ENCODE measurements around the gene ADAMTSL4. TPM values are rescaled to one million over a fixed set of nuclear protein-coding genes. Genes with fewer than 3 reads are reported as not detected.
A peak's percentile ranks its signal among the peaks of the same experiment; 100 is the strongest.

ADAMTSL4 gene
- under 1 TPM; 0.28 to 0.59 TPM for total RNA-seq

- intact Hi-C loops (cut with DNase I, micrococcal nuclease), result loop anchor here in 1 of 2 experiments (2.0 kb wide), 1 partner anchor 34 kb away; the partner anchor contains the start of gene FALEC
- H3K27ac Mint-ChIP-seq, result peak within 1 kb of the TSS; percentile 42
- H3K4me3 Mint-ChIP-seq, result peak within 1 kb of the TSS; percentile 69
- H3K4me1 Mint-ChIP-seq, result peaks cover 31% of the 10 kb centered on the region
- peaks cover 31% of the 10 kb centered on the region for H3K27me3 Mint-ChIP-seq
- no peaks in the 10 kb centered on the region for H3K36me3 Mint-ChIP-seq (ENCODE audit: low read depth)
- POLR2A ChIA-PET, result interaction anchor here (0.6 to 1.4 kb wide), 2 partner anchors 11 to 165 kb away, joined by 3 to 6 read pairs; no protein-coding TSS in a partner anchor
- CTCF ChIA-PET, result interaction anchor here (0.9 to 1.0 kb wide), 6 partner anchors 12 to 79 kb away, joined by 3 to 4 read pairs (median 3); no protein-coding TSS in a partner anchor
- ATAC-seq (peak; percentile 82), DNase-seq (peak; percentile 67)
- H3K9me3 Mint-ChIP-seq (ENCODE audit: low read depth), result no peaks in the 10 kb centered on the region
Measured at GRCh38 chr1:150548632-150549495, at the start of gene ADAMTSL4. ADAMTSL4 (plus strand) TSS chr1:150549408; CDS start chr1:150552289, 2,881 bp downstream.

DNA sequence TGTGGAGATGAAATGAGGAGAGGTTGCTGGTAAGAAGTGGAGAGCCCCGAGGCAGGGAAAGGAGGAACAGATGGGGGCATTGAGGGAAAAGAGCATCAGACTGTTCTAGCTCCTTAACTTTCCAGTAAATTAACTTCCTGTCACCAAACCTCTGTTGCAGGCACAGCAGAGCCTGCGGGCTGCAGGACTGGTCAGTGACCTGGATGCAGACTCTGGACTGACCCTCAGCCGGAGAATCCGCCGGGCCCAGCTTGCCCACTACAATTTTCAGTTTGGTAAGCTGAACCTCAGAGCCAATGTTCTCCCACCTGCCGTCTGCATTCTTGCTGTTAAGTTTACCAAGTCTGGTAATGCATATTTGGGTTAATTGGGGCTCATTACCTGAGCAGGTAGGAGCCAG is 43.8 kb upstream of the ADAMTSL4 start:
- ChIA-PET POLR2A (no interaction called here), CTCF (interaction anchor here (0.7 to 0.9 kb wide), 2 partner anchors 13 to 42 kb away, joined by 3 read pairs; no protein-coding TSS in a partner anchor)
- intact Hi-C loops (cut with DNase I, micrococcal nuclease), result no loop called here
- no peak overlapping the region for H3K4me3 Mint-ChIP-seq
- H3K27me3 Mint-ChIP-seq, result no peaks in the 10 kb centered on the region
- no peaks in the 10 kb centered on the region for H3K4me1 Mint-ChIP-seq
- ATAC-seq (no peak), DNase-seq (no peak)
- no peaks in the 10 kb centered on the region for H3K9me3 Mint-ChIP-seq (ENCODE audit: low read depth)
- H3K36me3 Mint-ChIP-seq (ENCODE audit: low read depth), result peaks cover 26% of the 10 kb centered on the region
- H3K27ac Mint-ChIP-seq, result no peak overlapping the region

- DNase-seq, result no peak
- no peaks in the 10 kb centered on the region for H3K9me3 Mint-ChIP-seq (ENCODE audit: low read depth)
- ChIA-PET POLR2A (interaction anchor here (0.6 kb wide), 1 partner anchor 177 kb away, joined by 3 read pairs; no protein-coding TSS in a partner anchor), CTCF (interaction anchor here (0.6 to 1.2 kb wide), 2 partner anchors 24 to 252 kb away, joined by 6 to 8 read pairs; no protein-coding TSS in a partner anchor)
- intact Hi-C loops (cut with DNase I, micrococcal nuclease), result no loop called here
- no peak within 1 kb of the TSS for H3K27ac Mint-ChIP-seq
- H3K36me3 Mint-ChIP-seq (ENCODE audit: low read depth), result peaks cover 17% of the 10 kb centered on the region
- no peaks in the 10 kb centered on the region for H3K27me3 Mint-ChIP-seq
- H3K4me1 Mint-ChIP-seq, result no peaks in the 10 kb centered on the region
- H3K4me3 Mint-ChIP-seq, result no peak within 1 kb of the TSS
- peak; percentile 36 for ATAC-seq
Measured at GRCh38 chr1:150507912-150508864, 41.0 kb upstream of the ADAMTSL4 start, which contains the start of gene ECM1. ECM1 (plus strand) TSS chr1:150508109; CDS start chr1:150508210, 101 bp downstream.

- H3K4me3 Mint-ChIP-seq, result no peak overlapping the region
- ChIA-PET POLR2A (no interaction called here), CTCF (interaction anchor here (1.2 kb wide), 1 partner anchor 253 kb away, joined by 6 read pairs; no protein-coding TSS in a partner anchor)
- H3K9me3 Mint-ChIP-seq (ENCODE audit: low read depth), result no peaks in the 10 kb centered on the region
- ATAC-seq (no peak), DNase-seq (no peak)
- intact Hi-C loops (cut with DNase I, micrococcal nuclease), result no loop called here
- H3K27ac Mint-ChIP-seq, result no peak overlapping the region
- H3K4me1 Mint-ChIP-seq, result no peaks in the 10 kb centered on the region
- H3K36me3 Mint-ChIP-seq (ENCODE audit: low read depth), result peaks cover 17% of the 10 kb centered on the region
- no peaks in the 10 kb centered on the region for H3K27me3 Mint-ChIP-seq
Measured at GRCh38 chr1:150508982-150509381, 40.2 kb upstream of the ADAMTSL4 start.

DNA sequence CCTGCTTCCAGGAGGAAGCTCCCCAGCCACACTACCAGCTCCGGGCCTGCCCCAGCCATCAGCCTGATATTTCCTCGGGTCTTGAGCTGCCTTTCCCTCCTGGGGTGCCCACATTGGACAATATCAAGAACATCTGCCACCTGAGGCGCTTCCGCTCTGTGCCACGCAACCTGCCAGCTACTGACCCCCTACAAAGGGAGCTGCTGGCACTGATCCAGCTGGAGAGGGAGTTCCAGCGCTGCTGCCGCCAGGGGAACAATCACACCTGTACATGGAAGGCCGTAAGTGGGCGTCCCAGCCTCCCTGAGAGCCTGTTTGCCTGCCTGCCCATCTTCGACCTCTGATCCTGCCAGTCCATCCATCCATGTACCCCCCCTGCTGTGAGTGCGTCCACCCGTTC is 37.7 kb upstream of the ADAMTSL4 start:
- intact Hi-C loops (cut with DNase I, micrococcal nuclease), result no loop called here
- ATAC-seq (no peak), DNase-seq (no peak)
- H3K4me1 Mint-ChIP-seq, result peaks cover 6% of the 10 kb centered on the region
- H3K27me3 Mint-ChIP-seq, result no peaks in the 10 kb centered on the region
- ChIA-PET CTCF (interaction anchor here (0.7 to 1.0 kb wide), 2 partner anchors 21 to 49 kb away, joined by 3 to 4 read pairs; no protein-coding TSS in a partner anchor), POLR2A (no interaction called here)
- H3K4me3 Mint-ChIP-seq, result no peak overlapping the region
- H3K9me3 Mint-ChIP-seq (ENCODE audit: low read depth), result no peaks in the 10 kb centered on the region
- H3K27ac Mint-ChIP-seq, result no peak overlapping the region
- H3K36me3 Mint-ChIP-seq (ENCODE audit: low read depth), result peaks cover 9% of the 10 kb centered on the region

GRCh38 chr1:150511985-150512660 is 37.1 kb upstream of the ADAMTSL4 start:
- Mint-ChIP-seq H3K4me1 (peaks cover 10% of the 10 kb centered on the region), H3K36me3 (ENCODE audit: low read depth) (peaks cover 6% of the 10 kb centered on the region), H3K27ac (no peak overlapping the region), H3K27me3 (no peaks in the 10 kb centered on the region), H3K4me3 (no peak overlapping the region), H3K9me3 (ENCODE audit: low read depth) (no peaks in the 10 kb centered on the region)
- ChIA-PET POLR2A (no interaction called here), CTCF (interaction anchor here (0.7 to 1.3 kb wide), 3 partner anchors 20 to 256 kb away, joined by 3 to 4 read pairs (median 4); no protein-coding TSS in a partner anchor)
- DNase-seq (no peak), ATAC-seq (no peak)
- intact Hi-C loops (cut with DNase I, micrococcal nuclease), result no loop called here

GRCh38 chr1:150512846-150513245 is 36.4 kb upstream of the ADAMTSL4 start:
- peaks cover 10% of the 10 kb centered on the region for H3K4me1 Mint-ChIP-seq
- H3K9me3 Mint-ChIP-seq (ENCODE audit: low read depth), result no peaks in the 10 kb centered on the region
- ATAC-seq (no peak), DNase-seq (no peak)
- H3K4me3 Mint-ChIP-seq, result no peak overlapping the region
- no peak overlapping the region for H3K27ac Mint-ChIP-seq
- POLR2A ChIA-PET, result no interaction called here
- CTCF ChIA-PET, result interaction anchor here (1.3 kb wide), 1 partner anchor 257 kb away, joined by 4 read pairs; no protein-coding TSS in a partner anchor
- intact Hi-C loops (cut with DNase I, micrococcal nuclease), result no loop called here
- peaks cover 2% of the 10 kb centered on the region for H3K36me3 Mint-ChIP-seq (ENCODE audit: low read depth)
- H3K27me3 Mint-ChIP-seq, result no peaks in the 10 kb centered on the region

DNA sequence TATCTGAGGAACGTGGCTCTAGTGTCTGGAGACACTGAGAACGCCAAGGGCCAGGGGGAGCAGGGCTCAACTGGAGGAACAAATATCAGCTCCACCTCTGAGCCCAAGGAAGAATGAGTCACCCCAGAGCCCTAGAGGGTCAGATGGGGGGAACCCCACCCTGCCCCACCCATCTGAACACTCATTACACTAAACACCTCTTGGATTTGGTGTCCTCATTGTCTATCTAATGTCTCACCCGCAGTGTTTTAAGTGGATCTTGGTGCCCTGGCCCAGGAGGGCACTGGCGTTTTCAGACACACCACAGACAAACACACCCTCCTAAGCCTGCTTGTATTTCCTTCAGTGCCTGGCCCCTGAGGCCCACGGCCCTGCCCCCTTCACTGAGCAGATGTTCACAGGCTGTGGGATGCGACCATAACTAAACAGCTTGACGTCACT is 35.8 kb upstream of the ADAMTSL4 start:
- H3K27ac Mint-ChIP-seq, result no peak overlapping the region
- DNase-seq (no peak), ATAC-seq (no peak)
- ChIA-PET POLR2A (no interaction called here), CTCF (interaction anchor here (0.8 to 1.3 kb wide), 3 partner anchors 19 to 482 kb away, joined by 3 to 4 read pairs (median 4); no protein-coding TSS in a partner anchor)
- no peak overlapping the region for H3K4me3 Mint-ChIP-seq
- H3K36me3 Mint-ChIP-seq (ENCODE audit: low read depth), result no peaks in the 10 kb centered on the region
- no peaks in the 10 kb centered on the region for H3K9me3 Mint-ChIP-seq (ENCODE audit: low read depth)
- intact Hi-C loops (cut with DNase I, micrococcal nuclease), result no loop called here
- H3K27me3 Mint-ChIP-seq, result no peaks in the 10 kb centered on the region
- peaks cover 10% of the 10 kb centered on the region for H3K4me1 Mint-ChIP-seq

DNA sequence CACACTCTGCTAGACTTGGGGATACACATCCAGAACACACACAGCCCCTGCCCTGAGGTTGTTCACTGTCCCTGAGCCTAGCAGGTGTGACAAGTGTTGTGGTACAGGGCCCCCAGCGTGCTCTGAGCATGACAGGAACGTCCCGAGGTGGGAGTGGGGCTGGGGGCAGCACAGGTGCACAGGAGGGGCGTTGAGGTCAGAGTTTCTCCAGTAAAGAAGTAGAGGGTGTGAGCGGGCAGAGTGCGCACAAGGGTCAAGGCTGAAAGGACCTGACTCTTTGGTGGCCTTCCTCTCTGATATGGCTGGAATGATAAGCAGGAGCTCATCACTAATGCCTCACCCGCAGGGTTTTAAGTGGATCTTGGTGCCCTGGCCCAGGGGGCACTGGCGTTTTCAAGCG is 34.9 kb upstream of the ADAMTSL4 start:
- ChIA-PET CTCF (interaction anchor here (0.8 to 2.7 kb wide), 4 partner anchors 18 to 482 kb away, joined by 3 to 20 read pairs (median 4); partner anchors contain the start of gene CA14), POLR2A (no interaction called here)
- H3K27ac Mint-ChIP-seq, result no peak overlapping the region
- H3K27me3 Mint-ChIP-seq, result no peaks in the 10 kb centered on the region
- ATAC-seq (no peak), DNase-seq (no peak)
- H3K36me3 Mint-ChIP-seq (ENCODE audit: low read depth), result no peaks in the 10 kb centered on the region
- H3K4me1 Mint-ChIP-seq, result peaks cover 10% of the 10 kb centered on the region
- intact Hi-C loops (cut with DNase I, micrococcal nuclease), result loop anchor here in 1 of 2 experiments (2.0 kb wide), 1 partner anchor 35 kb away; the partner anchor contains the start of gene ADAMTSL4
- peak overlapping the region; percentile 80 for H3K4me3 Mint-ChIP-seq
- no peaks in the 10 kb centered on the region for H3K9me3 Mint-ChIP-seq (ENCODE audit: low read depth)

DNA sequence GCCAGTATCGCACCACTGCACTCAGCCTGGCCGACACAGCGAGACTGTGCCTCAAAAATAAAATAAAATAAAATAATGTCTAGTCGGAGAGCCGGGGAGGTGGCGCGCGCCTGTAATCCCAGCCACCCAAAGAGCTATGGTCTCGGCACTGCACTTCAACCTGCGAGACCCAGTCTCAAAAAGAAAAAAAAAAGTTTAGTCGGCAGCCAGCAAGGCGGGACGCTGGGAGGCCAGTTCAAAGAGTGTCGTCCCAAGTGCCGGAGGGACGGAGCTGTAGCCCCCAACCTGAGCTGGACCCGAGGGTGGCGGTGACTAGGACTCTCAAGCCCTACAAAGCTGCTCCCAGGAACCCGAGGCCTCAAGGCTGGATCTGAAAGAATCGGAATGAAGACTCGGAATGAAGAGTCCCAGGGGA is 34.3 kb upstream of the ADAMTSL4 start:
- CTCF ChIA-PET, result interaction anchor here (0.9 to 2.7 kb wide), 6 partner anchors 17 to 259 kb away, joined by 3 to 20 read pairs (median 4); partner anchors contain the start of gene CA14
- DNase-seq, result no peak
- H3K4me1 Mint-ChIP-seq, result peaks cover 10% of the 10 kb centered on the region
- H3K9me3 Mint-ChIP-seq (ENCODE audit: low read depth), result no peaks in the 10 kb centered on the region
- ATAC-seq, result no peak
- H3K36me3 Mint-ChIP-seq (ENCODE audit: low read depth), result no peaks in the 10 kb centered on the region
- peak overlapping the region; percentile 80 for H3K4me3 Mint-ChIP-seq
- H3K27ac Mint-ChIP-seq, result peak overlapping the region; percentile 59
- H3K27me3 Mint-ChIP-seq, result no peaks in the 10 kb centered on the region
- intact Hi-C loops (cut with DNase I, micrococcal nuclease), result loop anchor here (1.0 to 5.0 kb wide), 9 partner anchors 28 to 361 kb away; partner anchors contain the start of genes ADAMTSL4 (in 1 of the 2), ANP32E (in 1 of the 2), ARNT (in 1 of the 2) and ENSA (in 1 of the 2)
- POLR2A ChIA-PET, result interaction anchor here (0.6 to 1.0 kb wide), 3 partner anchors 65 to 543 kb away, joined by 3 read pairs; partner anchors contain the start of gene MCL1

Measured in activated CD4-positive, alpha-beta T cell treated with anti-CD3 and anti-CD28 coated beads for 36 hours (primary cell).